GM20000 (cell line): Measurements from ENCODE around the gene SPRR4.

Experiments
- DNase-seq: peaks from one replicate; pipeline ENCODE4 v3.0.0; 2012; ENCODE audit warnings: low spot score
- TF ChIP-seq, protein P1 (sequence below): IDR thresholded peaks from 2 replicates; pipeline ENCODE4 v1.5.1; 2012; ENCODE audit warnings: mild to moderate bottlenecking, control low read depth; ENCODE audit errors: extremely low read depth, missing control alignments

The SPRR4 gene

DNA sequence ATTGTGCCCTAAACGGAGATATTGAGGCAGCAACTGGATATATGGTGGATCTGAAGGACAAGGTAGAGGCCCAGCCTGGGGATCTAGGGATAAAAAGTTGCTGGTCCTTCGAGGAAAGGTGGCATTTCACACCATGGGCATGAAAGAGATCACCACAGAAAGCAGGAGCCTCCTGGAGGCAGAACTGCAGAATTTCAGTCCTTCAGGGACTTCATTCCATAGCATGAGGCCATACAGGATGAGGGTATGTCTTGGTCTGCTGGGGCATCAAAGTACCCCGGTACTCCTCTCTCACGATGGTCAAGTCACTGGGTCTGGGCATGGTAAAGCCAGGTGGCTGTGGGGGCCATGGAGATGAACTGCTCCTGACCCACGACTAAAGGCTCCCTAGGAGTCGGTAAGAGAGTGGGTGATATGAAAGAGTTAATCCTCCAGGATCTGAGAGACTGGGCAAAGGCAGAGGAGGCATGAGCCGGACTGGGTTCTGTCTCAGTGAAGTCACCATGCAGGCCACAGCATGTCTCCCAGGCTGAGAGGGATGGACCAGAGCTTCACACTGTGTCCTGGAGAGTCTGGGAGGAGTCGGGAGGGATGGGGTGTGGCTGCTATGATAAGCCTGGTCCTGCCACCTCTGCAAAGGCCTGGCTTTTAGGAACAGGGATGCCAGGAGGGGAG lies 29.3 kb upstream of the SPRR4 start:
- TF ChIP-seq, protein P1, sequence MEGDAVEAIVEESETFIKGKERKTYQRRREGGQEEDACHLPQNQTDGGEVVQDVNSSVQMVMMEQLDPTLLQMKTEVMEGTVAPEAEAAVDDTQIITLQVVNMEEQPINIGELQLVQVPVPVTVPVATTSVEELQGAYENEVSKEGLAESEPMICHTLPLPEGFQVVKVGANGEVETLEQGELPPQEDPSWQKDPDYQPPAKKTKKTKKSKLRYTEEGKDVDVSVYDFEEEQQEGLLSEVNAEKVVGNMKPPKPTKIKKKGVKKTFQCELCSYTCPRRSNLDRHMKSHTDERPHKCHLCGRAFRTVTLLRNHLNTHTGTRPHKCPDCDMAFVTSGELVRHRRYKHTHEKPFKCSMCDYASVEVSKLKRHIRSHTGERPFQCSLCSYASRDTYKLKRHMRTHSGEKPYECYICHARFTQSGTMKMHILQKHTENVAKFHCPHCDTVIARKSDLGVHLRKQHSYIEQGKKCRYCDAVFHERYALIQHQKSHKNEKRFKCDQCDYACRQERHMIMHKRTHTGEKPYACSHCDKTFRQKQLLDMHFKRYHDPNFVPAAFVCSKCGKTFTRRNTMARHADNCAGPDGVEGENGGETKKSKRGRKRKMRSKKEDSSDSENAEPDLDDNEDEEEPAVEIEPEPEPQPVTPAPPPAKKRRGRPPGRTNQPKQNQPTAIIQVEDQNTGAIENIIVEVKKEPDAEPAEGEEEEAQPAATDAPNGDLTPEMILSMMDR: no peak
- DNase-seq: no peak

DNA sequence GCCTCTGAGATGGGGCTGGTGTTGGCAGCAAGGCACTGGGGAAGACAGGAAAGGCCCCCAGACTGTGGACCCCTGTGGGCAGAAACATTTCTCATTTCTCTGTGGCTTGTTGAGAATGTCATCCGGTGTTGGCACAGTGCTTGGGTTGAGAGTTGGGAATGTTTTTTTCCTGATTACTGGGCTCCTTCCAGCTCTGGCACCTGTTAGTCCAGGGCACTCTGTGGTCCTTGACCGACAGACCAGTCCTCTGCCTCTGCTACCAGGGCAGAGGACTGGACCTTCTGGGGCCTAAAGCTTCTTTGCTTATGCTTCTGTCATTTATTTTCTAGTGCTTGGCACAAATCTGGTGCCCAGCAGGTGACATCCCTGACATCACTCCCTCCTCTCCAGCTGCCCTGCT lies 28.3 kb upstream of the SPRR4 start:
- TF ChIP-seq, protein P1: no peak
- DNase-seq: no peak

DNA sequence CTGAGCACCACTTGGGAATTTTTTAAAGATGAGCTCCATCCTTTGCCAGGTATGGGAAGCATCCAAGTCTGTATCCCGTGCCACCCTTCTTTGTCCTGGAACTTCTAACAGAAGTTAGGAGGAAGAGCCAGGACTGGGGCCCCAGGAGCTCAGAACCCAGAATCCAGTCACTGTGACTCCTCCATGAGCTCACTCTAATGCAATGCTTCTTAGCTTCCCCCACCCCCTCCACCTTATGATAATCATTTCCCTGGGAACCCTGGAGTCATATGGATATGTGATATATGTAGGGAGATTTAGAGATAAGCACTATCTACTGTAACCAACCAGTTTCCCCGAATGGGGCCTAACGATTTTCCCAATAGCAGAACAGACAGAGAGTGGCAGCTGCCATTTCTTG lies 24.2 kb upstream of the SPRR4 start:
- no peak for DNase-seq
- TF ChIP-seq, protein P1: no peak

DNA sequence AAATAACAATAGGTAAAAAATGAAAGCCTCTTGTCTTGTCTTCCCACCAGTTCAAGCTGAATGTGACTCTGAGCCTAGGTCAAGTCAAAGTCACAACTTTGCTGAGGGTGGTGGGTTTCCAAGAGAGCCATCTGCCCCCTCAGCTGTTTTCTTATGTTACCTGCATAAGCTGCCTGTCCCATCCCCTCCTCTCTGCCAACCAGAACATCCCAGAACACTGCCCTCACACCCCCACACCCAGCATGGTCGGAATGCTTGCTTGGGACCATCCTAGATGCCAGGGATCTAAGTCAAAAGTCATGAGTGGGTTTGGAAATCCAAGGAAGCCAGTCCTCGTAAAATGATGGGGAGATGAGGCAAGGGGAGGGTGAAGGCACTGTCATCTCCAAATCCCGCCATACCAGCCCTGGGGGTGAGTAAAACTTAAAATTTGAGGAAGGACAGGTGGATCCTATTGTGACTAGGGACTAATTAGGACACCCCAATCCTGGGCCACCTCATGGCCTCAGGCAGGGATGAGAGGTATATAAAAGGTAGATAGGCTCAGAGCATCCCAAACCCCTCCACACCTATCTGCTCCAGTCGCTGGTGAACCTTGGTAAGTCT lies 23.7 kb upstream of the SPRR4 start, which contains the start of gene SPRR5:
Gene SPRR5 (plus strand): TSS at position 556 of the 606 bp plus-strand sequence. CDS start 1,349 bp downstream, outside the sequence.
- DNase-seq: no peak
- TF ChIP-seq, protein P1: no peak

DNA sequence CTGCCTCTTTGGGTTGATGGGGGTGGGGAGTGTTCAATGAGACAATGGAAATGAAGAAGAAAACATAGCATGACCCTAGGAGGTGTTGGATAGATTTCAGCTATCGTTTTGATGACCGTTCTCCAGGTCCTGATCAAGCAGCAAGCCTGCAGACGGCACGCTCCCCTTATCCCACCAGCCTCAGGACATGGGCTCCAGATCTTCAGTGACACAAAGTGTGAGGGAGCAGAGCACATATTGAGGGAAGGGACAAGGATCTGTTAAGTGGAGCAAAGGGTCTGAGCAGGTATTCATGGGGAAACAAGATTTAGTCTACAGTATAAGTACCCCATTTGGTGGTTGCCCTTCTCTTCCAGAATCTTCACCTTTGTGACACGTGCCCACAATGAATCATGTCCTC lies 18.7 kb upstream of the SPRR4 start:
- TF ChIP-seq, protein P1: no peak
- DNase-seq: no peak

DNA sequence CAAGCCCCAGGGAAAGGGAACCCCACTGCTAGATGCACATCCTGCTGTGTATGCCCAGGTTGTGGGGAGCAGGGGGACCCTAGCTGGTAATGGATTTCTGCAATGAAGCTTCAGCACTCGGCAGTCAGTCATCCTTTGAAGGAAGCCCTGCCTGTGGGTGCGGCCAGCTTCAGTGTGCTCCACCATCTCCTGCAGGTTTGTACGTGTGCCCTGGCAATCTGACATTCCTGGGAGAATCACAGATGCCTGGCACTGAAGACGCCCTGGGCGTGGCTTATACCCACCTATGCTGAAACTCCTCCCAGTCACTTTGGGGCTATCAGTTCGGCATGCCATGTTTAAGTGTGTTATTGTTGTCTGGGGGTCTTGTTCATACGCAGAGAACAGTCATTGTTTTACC lies 16.7 kb upstream of the SPRR4 start:
- TF ChIP-seq, protein P1: no peak
- no peak for DNase-seq

DNA sequence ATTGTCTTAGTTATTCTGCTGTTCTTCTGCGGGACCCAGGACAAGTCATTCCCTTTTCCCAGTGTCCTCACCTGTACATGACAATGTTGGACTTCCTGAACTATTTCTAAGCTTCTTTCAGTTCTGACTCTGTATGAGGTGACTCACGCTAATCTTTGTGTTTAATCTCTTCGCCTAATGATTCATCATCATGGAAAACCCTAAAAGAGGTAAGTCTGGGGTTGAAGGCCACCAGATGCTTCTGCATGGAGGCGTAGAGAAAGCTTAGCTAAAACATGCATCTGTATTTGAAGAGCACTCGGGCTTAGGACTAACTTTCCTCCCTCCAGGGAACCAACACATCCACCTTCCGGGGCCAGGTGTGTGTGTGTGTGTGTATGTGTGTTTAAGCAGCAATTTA lies 16.0 kb upstream of the SPRR4 start:
- TF ChIP-seq, protein P1: no peak
- no peak for DNase-seq
